Activated naive CD4-positive, alpha-beta T cell treated with anti-CD3 and anti-CD28 coated beads, Interleukin-2, amount 10 ng/mL, durations not matched to agents 7 days and 5 days (primary cell): ENCODE data around the gene DSG1.
"Not testable (repeated sequence)": the region's sequence is repeated elsewhere in the genome, so short reads cannot be mapped to it uniquely, and the experiment has no call there.

Source experiments
- CTCF ChIA-PET: fragments of 350-600 bp; sonication (Branson Sonifier 250); formaldehyde crosslinking; loops from one replicate; lab custom pipeline; 2021; ENCODE audit warnings: antibody characterized with exemption; lab: Charles Lee
- DNase-seq: peaks from one replicate; pipeline ENCODE4 v3.0.0-alpha.2; 2020
- H3K27ac Mint-ChIP-seq: one replicate; pipeline ENCODE4 v1.8.0; 2021; ENCODE audit warnings: mild to moderate bottlenecking, moderate library complexity, mixed read lengths
- H3K27me3 Mint-ChIP-seq: one replicate; pipeline ENCODE4 v1.8.0; 2021; ENCODE audit warnings: mild to moderate bottlenecking, mixed read lengths
- H3K36me3 Mint-ChIP-seq: one replicate; pipeline ENCODE4 v1.8.0; 2021; ENCODE audit warnings: mixed read lengths
- H3K4me1 Mint-ChIP-seq: one replicate; pipeline ENCODE4 v1.8.0; 2021; ENCODE audit warnings: mixed read lengths
- H3K4me3 Mint-ChIP-seq: one replicate; pipeline ENCODE4 v1.8.0; 2021; ENCODE audit warnings: mild to moderate bottlenecking, moderate library complexity, mixed read lengths
- H3K9me3 Mint-ChIP-seq: one replicate; pipeline ENCODE4 v1.8.0; 2021; ENCODE audit warnings: mixed read lengths

The DSG1 gene

GRCh38 chr18:31302991-31303390 is 15.0 kb upstream of the DSG1 start:
- no peak overlapping the region for H3K27ac Mint-ChIP-seq
- CTCF ChIA-PET = no interaction called here
- H3K4me1 Mint-ChIP-seq = no peaks in the 10 kb centered on the region
- H3K36me3 Mint-ChIP-seq = no peaks in the 10 kb centered on the region
- H3K9me3 Mint-ChIP-seq = no peaks in the 10 kb centered on the region
- DNase-seq = no peak
- H3K27me3 Mint-ChIP-seq = no peaks in the 10 kb centered on the region
- no peak overlapping the region for H3K4me3 Mint-ChIP-seq

GRCh38 chr18:31303771-31304170 is 14.2 kb upstream of the DSG1 start:
- Mint-ChIP-seq H3K4me1 (no peaks in the 10 kb centered on the region), H3K27me3 (no peaks in the 10 kb centered on the region), H3K9me3 (no peaks in the 10 kb centered on the region), H3K4me3 (no peak overlapping the region), H3K27ac (no peak overlapping the region), H3K36me3 (no peaks in the 10 kb centered on the region)
- no peak for DNase-seq
- CTCF ChIA-PET = no interaction called here

- no peaks in the 10 kb centered on the region for H3K9me3 Mint-ChIP-seq
- CTCF ChIA-PET = no interaction called here
- H3K4me1 Mint-ChIP-seq = no peaks in the 10 kb centered on the region
- no peaks in the 10 kb centered on the region for H3K27me3 Mint-ChIP-seq
- no peaks in the 10 kb centered on the region for H3K36me3 Mint-ChIP-seq
- H3K27ac Mint-ChIP-seq = no peak overlapping the region
- no peak for DNase-seq
- H3K4me3 Mint-ChIP-seq = no peak overlapping the region
Measured at GRCh38 chr18:31309115-31309514, 8.8 kb upstream of the DSG1 start.

- DNase-seq = no peak
- H3K9me3 Mint-ChIP-seq = no peaks in the 10 kb centered on the region
- H3K27ac Mint-ChIP-seq = no peak overlapping the region
- H3K27me3 Mint-ChIP-seq = no peaks in the 10 kb centered on the region
- H3K4me1 Mint-ChIP-seq = no peaks in the 10 kb centered on the region
- CTCF ChIA-PET = no interaction called here
- no peak overlapping the region for H3K4me3 Mint-ChIP-seq
- no peaks in the 10 kb centered on the region for H3K36me3 Mint-ChIP-seq
Measured at GRCh38 chr18:31316974-31317373, 986 bp upstream of the DSG1 start.

GRCh38 chr18:31321719-31322118 is 3.8 kb downstream of the DSG1 start:
- Mint-ChIP-seq H3K9me3 (peaks cover 3% of the 10 kb centered on the region), H3K27ac (no peak overlapping the region), H3K4me3 (no peak overlapping the region), H3K36me3 (no peaks in the 10 kb centered on the region), H3K27me3 (no peaks in the 10 kb centered on the region), H3K4me1 (no peaks in the 10 kb centered on the region)
- DNase-seq = no peak
- CTCF ChIA-PET = no interaction called here

- H3K36me3 Mint-ChIP-seq = no peaks in the 10 kb centered on the region
- H3K4me1 Mint-ChIP-seq = no peaks in the 10 kb centered on the region
- H3K27me3 Mint-ChIP-seq = no peaks in the 10 kb centered on the region
- H3K9me3 Mint-ChIP-seq = peaks cover 3% of the 10 kb centered on the region
- no peak overlapping the region for H3K27ac Mint-ChIP-seq
- no peak overlapping the region for H3K4me3 Mint-ChIP-seq
- CTCF ChIA-PET = no interaction called here
- no peak for DNase-seq
Measured at GRCh38 chr18:31325051-31325450, 7.1 kb downstream of the DSG1 start.

GRCh38 chr18:31329787-31330438 is 12.0 kb downstream of the DSG1 start:
- CTCF ChIA-PET = no interaction called here
- no peak for DNase-seq
- no peaks in the 10 kb centered on the region for H3K36me3 Mint-ChIP-seq
- no peaks in the 10 kb centered on the region for H3K27me3 Mint-ChIP-seq
- H3K9me3 Mint-ChIP-seq = no peaks in the 10 kb centered on the region
- H3K4me1 Mint-ChIP-seq = no peaks in the 10 kb centered on the region
- no peak overlapping the region for H3K27ac Mint-ChIP-seq
- no peak overlapping the region for H3K4me3 Mint-ChIP-seq

- H3K27me3 Mint-ChIP-seq = no peaks in the 10 kb centered on the region
- H3K36me3 Mint-ChIP-seq = no peaks in the 10 kb centered on the region
- no peak overlapping the region for H3K27ac Mint-ChIP-seq
- H3K4me3 Mint-ChIP-seq = no peak overlapping the region
- DNase-seq = no peak
- CTCF ChIA-PET = no interaction called here
- H3K4me1 Mint-ChIP-seq = no peaks in the 10 kb centered on the region
- no peaks in the 10 kb centered on the region for H3K9me3 Mint-ChIP-seq
Measured at GRCh38 chr18:31343454-31343853, 25.5 kb downstream of the DSG1 start.

- H3K4me1 Mint-ChIP-seq, H3K27me3 Mint-ChIP-seq, CTCF ChIA-PET, H3K36me3 Mint-ChIP-seq, H3K27ac Mint-ChIP-seq, DNase-seq, H3K4me3 Mint-ChIP-seq, H3K9me3 Mint-ChIP-seq: not testable (repeated sequence)
Measured at GRCh38 chr18:31353336-31353735, 35.4 kb downstream of the DSG1 start.

GRCh38 chr18:31354990-31355389 is 37.0 kb downstream of the DSG1 start:
- Mint-ChIP-seq H3K4me1 (no peaks in the 10 kb centered on the region), H3K4me3 (no peak overlapping the region)

GRCh38 chr18:31356025-31356424 is 38.1 kb downstream of the DSG1 start:
- Mint-ChIP-seq H3K9me3 (peaks cover 9% of the 10 kb centered on the region), H3K4me1 (no peaks in the 10 kb centered on the region), H3K27ac (no peak overlapping the region), H3K27me3 (no peaks in the 10 kb centered on the region), H3K36me3 (no peaks in the 10 kb centered on the region), H3K4me3 (no peak overlapping the region)
- CTCF ChIA-PET = no interaction called here
- DNase-seq = no peak

More at GRCh38 chr18:31354990-31355389, 37.0 kb downstream of the DSG1 start:
- no peak for DNase-seq
- Mint-ChIP-seq H3K36me3 (no peaks in the 10 kb centered on the region), H3K27me3 (no peaks in the 10 kb centered on the region), H3K9me3 (peaks cover 9% of the 10 kb centered on the region), H3K27ac (no peak overlapping the region)
- CTCF ChIA-PET = no interaction called here

- Mint-ChIP-seq H3K27me3 (no peaks in the 10 kb centered on the region), H3K27ac (no peak overlapping the region), H3K36me3 (no peaks in the 10 kb centered on the region), H3K9me3 (peaks cover 2% of the 10 kb centered on the region), H3K4me1 (no peaks in the 10 kb centered on the region), H3K4me3 (no peak overlapping the region)
- CTCF ChIA-PET = interaction anchor here (0.6 kb wide), 1 partner anchor 1836 kb away, joined by 3 read pairs; no protein-coding TSS in a partner anchor
- no peak for DNase-seq
Measured at GRCh38 chr18:31364190-31364589, 46.2 kb downstream of the DSG1 start.

GRCh38 chr18:31369478-31369877 is 51.5 kb downstream of the DSG1 start:
- H3K27me3 Mint-ChIP-seq = no peaks in the 10 kb centered on the region
- CTCF ChIA-PET = no interaction called here
- H3K27ac Mint-ChIP-seq = no peak overlapping the region
- no peak for DNase-seq
- no peaks in the 10 kb centered on the region for H3K36me3 Mint-ChIP-seq
- no peak overlapping the region for H3K4me3 Mint-ChIP-seq
- no peaks in the 10 kb centered on the region for H3K9me3 Mint-ChIP-seq
- no peaks in the 10 kb centered on the region for H3K4me1 Mint-ChIP-seq

- Mint-ChIP-seq H3K27me3 (no peaks in the 10 kb centered on the region), H3K4me1 (no peaks in the 10 kb centered on the region), H3K36me3 (no peaks in the 10 kb centered on the region), H3K9me3 (no peaks in the 10 kb centered on the region), H3K27ac (no peak overlapping the region), H3K4me3 (no peak overlapping the region)
- no peak for DNase-seq
- CTCF ChIA-PET = no interaction called here
Measured at GRCh38 chr18:31371989-31372388, 54.0 kb downstream of the DSG1 start.

GRCh38 chr18:31373641-31374040 is 55.7 kb downstream of the DSG1 start:
- no peak overlapping the region for H3K27ac Mint-ChIP-seq
- H3K4me3 Mint-ChIP-seq = no peak overlapping the region
- no peaks in the 10 kb centered on the region for H3K4me1 Mint-ChIP-seq
- DNase-seq = no peak
- no peaks in the 10 kb centered on the region for H3K9me3 Mint-ChIP-seq
- H3K27me3 Mint-ChIP-seq = no peaks in the 10 kb centered on the region
- H3K36me3 Mint-ChIP-seq = no peaks in the 10 kb centered on the region
- CTCF ChIA-PET = no interaction called here

GRCh38 chr18:31376477-31376876 is 58.5 kb downstream of the DSG1 start, which contains the start of gene DSG4:
TSS of gene DSG4 (plus strand) at chr18:31376777. CDS start at chr18:31376912, 135 bp downstream.
- Mint-ChIP-seq H3K9me3 (no peaks in the 10 kb centered on the region), H3K4me1 (no peaks in the 10 kb centered on the region)

More at GRCh38 chr18:31376477-31376876, 58.5 kb downstream of the DSG1 start, which contains the start of gene DSG4:
- Mint-ChIP-seq H3K27ac (no peak within 1 kb of the TSS), H3K4me3 (no peak within 1 kb of the TSS), H3K27me3 (no peaks in the 10 kb centered on the region), H3K36me3 (no peaks in the 10 kb centered on the region)
- CTCF ChIA-PET = no interaction called here
- no peak for DNase-seq
